ENCODE measurements around the gene PRELID3B. TPM values are rescaled to one million over a fixed set of nuclear protein-coding genes. Genes with fewer than 3 reads are reported as not detected.

Gene PRELID3B
- total and polyA plus RNA-seq, 5 experiments from 2014 or later: 26.8 to 45.4 (median 27.9) TPM

DNA sequence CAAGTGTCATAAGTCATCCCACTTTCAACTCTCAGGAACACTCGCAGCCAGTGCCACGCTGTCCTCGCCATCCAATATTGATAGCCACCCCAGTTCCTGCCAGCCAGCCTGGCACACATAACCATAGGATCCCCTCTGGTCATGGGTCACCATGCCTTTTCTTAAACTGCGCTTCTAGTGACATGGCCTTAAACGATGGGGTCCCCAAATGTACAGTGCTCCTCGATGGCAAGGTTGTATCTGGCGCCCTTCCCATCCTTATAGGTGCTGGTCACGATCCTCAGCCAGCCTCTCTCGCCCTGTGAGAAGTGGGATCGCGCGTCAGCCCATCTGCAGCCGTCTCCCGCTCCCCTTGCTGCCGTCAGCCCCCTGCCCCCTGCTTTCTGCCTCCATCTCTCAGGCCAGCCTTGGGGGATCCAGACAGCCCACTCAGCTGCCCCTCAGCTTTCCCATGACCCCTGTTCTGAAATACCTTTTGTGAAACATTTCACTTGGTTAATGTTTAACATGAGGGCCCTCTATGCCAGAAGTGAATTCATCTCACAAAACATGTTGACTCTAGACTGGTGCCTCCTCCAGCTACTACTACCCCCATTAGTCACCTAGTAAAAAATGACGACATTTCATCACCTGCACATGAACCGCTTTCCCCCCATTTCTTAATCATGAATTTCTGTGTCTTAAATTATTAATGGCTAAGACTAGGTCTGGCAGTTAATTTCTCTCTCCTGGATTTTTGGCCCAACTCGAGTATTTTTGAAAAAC, 46.9 kb downstream of the PRELID3B start:
- no peak for ATAC-seq
- Mint-ChIP-seq H3K4me3 (no peak overlapping the region), H3K27me3 (no peaks in the 10 kb centered on the region), H3K27ac (peak overlapping the region in 5 of 10 donors; percentile 35 to 65 (median 54)), H3K9me3 (no peaks in the 10 kb centered on the region), H3K36me3 (peaks cover 0 to 71% (median 27%) of the 10 kb centered on the region in 3 donors), H3K4me1 (peaks cover 0 to 16% (median 3%) of the 10 kb centered on the region in 4 donors)
- no peak for DNase-seq
- POLR2A ChIA-PET: no interaction called here

- Mint-ChIP-seq H3K27ac (peak overlapping the region in 8 of 10 donors; percentile 5 to 83 (median 37)), H3K36me3 (peaks cover 0 to 80% (median 30%) of the 10 kb centered on the region in 3 donors), H3K27me3 (no peaks in the 10 kb centered on the region), H3K4me3 (no peak overlapping the region), H3K9me3 (no peaks in the 10 kb centered on the region), H3K4me1 (peaks cover 0 to 16% (median 3%) of the 10 kb centered on the region in 4 donors)
- no peak for DNase-seq
- no peak for ATAC-seq
- POLR2A ChIA-PET: interaction anchor here (0.7 kb wide), 1 partner anchor 9 kb away, joined by 3 read pairs; no protein-coding TSS in a partner anchor
Measured at GRCh38 chr20:58994390-58995159, 48.0 kb downstream of the PRELID3B start.

- no peak overlapping the region for H3K4me3 Mint-ChIP-seq
Measured at GRCh38 chr20:58993332-58994248, 49.0 kb downstream of the PRELID3B start.

DNA sequence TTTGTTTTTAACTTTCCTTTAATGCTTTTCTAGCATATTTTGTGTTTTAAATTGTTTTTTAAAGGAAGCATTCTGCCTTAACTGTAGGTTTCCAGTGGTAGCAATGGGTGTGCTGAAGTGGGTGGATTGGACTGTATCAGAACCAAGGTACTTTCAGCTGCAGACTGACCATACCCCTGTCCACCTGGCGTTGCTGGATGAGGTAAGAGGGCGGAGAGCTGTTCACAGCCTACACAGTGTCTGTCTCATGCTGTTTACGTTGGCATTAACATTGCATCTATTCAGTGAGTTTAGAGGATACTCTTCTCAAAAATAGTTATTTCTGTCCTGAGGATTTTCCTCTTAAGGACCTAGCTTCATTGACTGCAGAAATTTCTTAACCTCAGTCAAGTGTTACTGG, 49.7 kb downstream of the PRELID3B start:
- no peak overlapping the region for H3K4me3 Mint-ChIP-seq
- H3K4me1 Mint-ChIP-seq: peaks cover 0 to 18% (median 4%) of the 10 kb centered on the region in 4 donors
- H3K27me3 Mint-ChIP-seq: no peaks in the 10 kb centered on the region
- H3K27ac Mint-ChIP-seq: peak overlapping the region in 3 of 10 donors; percentile 5 to 76 (median 51)
- DNase-seq (no peak), ATAC-seq (no peak)
- POLR2A ChIA-PET: interaction anchor here (0.7 to 1.2 kb wide), 2 partner anchors 11 to 39 kb away, joined by 5 to 6 read pairs; partner anchors contain the start of gene ATP5F1E
- H3K36me3 Mint-ChIP-seq: peaks cover 0 to 97% (median 31%) of the 10 kb centered on the region in 3 donors
- H3K9me3 Mint-ChIP-seq: no peaks in the 10 kb centered on the region

More at GRCh38 chr20:58993332-58994248, 49.0 kb downstream of the PRELID3B start:
- no peaks in the 10 kb centered on the region for H3K9me3 Mint-ChIP-seq
- H3K27me3 Mint-ChIP-seq: no peaks in the 10 kb centered on the region
- H3K4me1 Mint-ChIP-seq: peaks cover 0 to 16% (median 3%) of the 10 kb centered on the region in 4 donors
- DNase-seq (no peak), ATAC-seq (no peak)
- peak overlapping the region in 7 of 10 donors; percentile 19 to 69 (median 52) for H3K27ac Mint-ChIP-seq
- H3K36me3 Mint-ChIP-seq: peaks cover 0 to 90% (median 30%) of the 10 kb centered on the region in 3 donors
- POLR2A ChIA-PET: interaction anchor here (1.2 kb wide), 1 partner anchor 39 kb away, joined by 5 read pairs; the partner anchor contains the start of gene ATP5F1E

- peak overlapping the region in 1 of 10 donors; percentile 67 for H3K27ac Mint-ChIP-seq
- peaks cover 0 to 18% (median 5%) of the 10 kb centered on the region in 4 donors for H3K4me1 Mint-ChIP-seq
- no peak for ATAC-seq
Measured at GRCh38 chr20:58991715-58992114, 50.9 kb downstream of the PRELID3B start.

GRCh38 chr20:58990651-58991445, 51.7 kb downstream of the PRELID3B start:
- Mint-ChIP-seq H3K27me3 (no peaks in the 10 kb centered on the region), H3K27ac (peak overlapping the region in 4 of 10 donors; percentile 4 to 80 (median 26)), H3K4me3 (no peak overlapping the region), H3K4me1 (peaks cover 0 to 21% (median 6%) of the 10 kb centered on the region in 4 donors), H3K36me3 (peaks cover 0 to 97% (median 31%) of the 10 kb centered on the region in 3 donors), H3K9me3 (no peaks in the 10 kb centered on the region)
- POLR2A ChIA-PET: interaction anchor here (0.7 kb wide), 1 partner anchor 102 kb away, joined by 3 read pairs; no protein-coding TSS in a partner anchor
- ATAC-seq: no peak
- DNase-seq: no peak

More at GRCh38 chr20:58991715-58992114, 50.9 kb downstream of the PRELID3B start:
- DNase-seq: no peak
- Mint-ChIP-seq H3K4me3 (no peak overlapping the region), H3K27me3 (no peaks in the 10 kb centered on the region), H3K36me3 (peaks cover 0 to 98% (median 31%) of the 10 kb centered on the region in 3 donors), H3K9me3 (no peaks in the 10 kb centered on the region)
- POLR2A ChIA-PET: no interaction called here

DNA sequence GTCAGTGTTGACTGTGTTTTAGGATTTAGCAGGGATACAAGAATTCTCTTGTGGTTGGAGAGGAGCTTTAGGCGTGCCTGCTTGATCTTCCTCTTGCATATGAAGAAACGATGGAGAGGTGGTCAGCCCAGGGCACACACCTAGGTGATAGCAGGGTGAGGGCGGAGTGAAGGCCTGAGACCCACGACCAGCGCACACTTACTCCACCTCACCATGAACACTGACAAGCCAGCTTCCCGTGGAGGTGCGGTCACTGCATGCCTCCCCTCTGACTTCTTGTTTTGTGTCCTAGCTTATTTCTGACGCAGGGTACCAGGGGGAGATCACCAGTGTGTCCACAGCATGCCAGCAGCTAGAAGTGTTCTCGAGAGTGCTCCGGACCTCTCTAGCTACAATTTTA, 53.4 kb downstream of the PRELID3B start:
- POLR2A ChIA-PET: interaction anchor here (0.5 kb wide), 1 partner anchor 100 kb away, joined by 3 read pairs; no protein-coding TSS in a partner anchor
- no peak for DNase-seq
- H3K36me3 Mint-ChIP-seq: peaks cover 0 to 84% (median 25%) of the 10 kb centered on the region in 3 donors
- H3K4me3 Mint-ChIP-seq: no peak overlapping the region
- H3K27ac Mint-ChIP-seq: peak overlapping the region in 2 of 10 donors; percentile 20 to 41
- no peaks in the 10 kb centered on the region for H3K9me3 Mint-ChIP-seq
- ATAC-seq: no peak
- H3K4me1 Mint-ChIP-seq: peaks cover 7 to 26% (median 15%) of the 10 kb centered on the region in 4 donors
- no peaks in the 10 kb centered on the region for H3K27me3 Mint-ChIP-seq

GRCh38 chr20:58988565-58988882, 54.1 kb downstream of the PRELID3B start:
- POLR2A ChIA-PET: interaction anchor here (0.5 kb wide), 1 partner anchor 99 kb away, joined by 3 read pairs; no protein-coding TSS in a partner anchor
- no peak for DNase-seq
- no peak for ATAC-seq
- peaks cover 0 to 77% (median 20%) of the 10 kb centered on the region in 3 donors for H3K36me3 Mint-ChIP-seq
- peak overlapping the region in 1 of 10 donors; percentile 27 for H3K27ac Mint-ChIP-seq
- peaks cover 13 to 27% (median 20%) of the 10 kb centered on the region in 4 donors for H3K4me1 Mint-ChIP-seq
- no peaks in the 10 kb centered on the region for H3K27me3 Mint-ChIP-seq
- H3K9me3 Mint-ChIP-seq: no peaks in the 10 kb centered on the region
- H3K4me3 Mint-ChIP-seq: no peak overlapping the region

GRCh38 chr20:58987790-58988564, 54.6 kb downstream of the PRELID3B start:
- DNase-seq (no peak), ATAC-seq (no peak)
- H3K4me1 Mint-ChIP-seq: peaks cover 15 to 30% (median 22%) of the 10 kb centered on the region in 4 donors
- peaks cover 0 to 72% (median 20%) of the 10 kb centered on the region in 3 donors for H3K36me3 Mint-ChIP-seq
- POLR2A ChIA-PET: no interaction called here
- no peak overlapping the region for H3K4me3 Mint-ChIP-seq
- H3K27ac Mint-ChIP-seq: peak overlapping the region in 3 of 10 donors; percentile 37 to 47 (median 40)
- H3K27me3 Mint-ChIP-seq: no peaks in the 10 kb centered on the region
- H3K9me3 Mint-ChIP-seq: no peaks in the 10 kb centered on the region

- Mint-ChIP-seq H3K4me3 (no peak overlapping the region), H3K9me3 (no peaks in the 10 kb centered on the region), H3K27ac (peak overlapping the region in 8 of 10 donors; percentile 2 to 75 (median 27)), H3K36me3 (peaks cover 0 to 63% (median 17%) of the 10 kb centered on the region in 3 donors), H3K27me3 (no peaks in the 10 kb centered on the region), H3K4me1 (peaks cover 23 to 39% (median 31%) of the 10 kb centered on the region in 4 donors)
- POLR2A ChIA-PET: no interaction called here
- ATAC-seq: no peak
- no peak for DNase-seq
Measured at GRCh38 chr20:58986968-58987517, 55.5 kb downstream of the PRELID3B start.
